ENCODE data around the gene SPAG4. TPM values are rescaled to one million over a fixed set of nuclear protein-coding genes. Genes with fewer than 3 reads are reported as not detected.

The SPAG4 gene
- total and polyA plus RNA-seq, 10 of the 15 experiments (the other 5 are each of a cell fraction or from before 2014, with no cell fraction given): 0.90 to 12.5 (median 2.4) TPM

DNA sequence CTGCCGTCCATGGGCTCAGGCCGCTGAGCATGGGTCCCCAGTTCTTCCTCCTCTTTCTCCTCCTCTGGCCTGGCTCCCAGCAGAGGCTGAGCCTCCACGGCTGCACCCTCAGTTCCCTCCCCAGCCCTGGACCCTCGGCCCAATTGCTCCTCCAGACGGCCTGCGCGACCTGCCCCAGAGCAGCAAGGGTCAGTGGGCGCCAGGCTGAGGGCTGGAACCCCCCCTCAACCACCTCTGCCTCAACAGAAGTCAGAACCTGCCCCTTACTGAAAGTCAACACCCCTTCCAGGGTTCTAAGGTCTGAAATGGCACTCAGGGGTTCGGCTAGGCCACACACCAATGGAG is 15.9 kb upstream of the SPAG4 start (continued):
- TF ChIP-seq LARP7 (IDR thresholded peaks at IDR 0.05) (no peak), E4F1 (IDR thresholded peaks at IDR 0.05; ENCODE audit: borderline replicate concordance, partially characterized antibody) (no peak)

GRCh38 chr20:35600176-35600992 is 15.2 kb upstream of the SPAG4 start:
- no peaks in the 10 kb centered on the region for H4K20me1 ChIP-seq (ENCODE audit: control insufficient read depth, insufficient read depth)
- intact Hi-C loops (cut with micrococcal nuclease; ENCODE audit: unreplicated experiment): loop anchor here (5.0 kb wide), 1 partner anchor 97 kb away; the partner anchor contains the start of genes NFS1 and ROMO1
- ChIA-PET CTCF (interaction anchor here (0.7 to 1.5 kb wide), 8 partner anchors 16 to 354 kb away, joined by 3 to 12 read pairs (median 3); partner anchors contain the start of genes SCAND1 and SPAG4), POLR2A (interaction anchor here (0.6 kb wide), 1 partner anchor 1196 kb away, joined by 3 read pairs; no protein-coding TSS in a partner anchor), SMC1A (ENCODE audit: uncharacterized antibody, unreplicated experiment) (interaction anchor here (1.1 kb wide), 1 partner anchor 172 kb away, joined by 3 read pairs; no protein-coding TSS in a partner anchor), RAD21 (ENCODE audit: unreplicated experiment) (interaction anchor here (0.6 to 1.5 kb wide), 7 partner anchors 11 to 353 kb away, joined by 3 to 11 read pairs (median 4); partner anchors contain the start of gene SPAG4)
- no peak overlapping the region for H3K9ac ChIP-seq (ENCODE audit: control insufficient read depth, insufficient read depth, low read length)
- no peak overlapping the region for H3K27ac ChIP-seq (ENCODE audit: control insufficient read depth, insufficient read depth)
- H2AFZ ChIP-seq (ENCODE audit: control insufficient read depth, low read depth, low read length): no peak overlapping the region
- H3K79me2 ChIP-seq (ENCODE audit: control insufficient read depth, insufficient read depth, low read length): no peaks in the 10 kb centered on the region
- no TSS peak for BruUV-seq (replicated peaks)
- no peaks in the 10 kb centered on the region for H3K36me3 ChIP-seq (ENCODE audit: control insufficient read depth in 2 of 2, insufficient read depth in 2 of 2, low read length in 1 of 2)
- H3K4me2 ChIP-seq (ENCODE audit: control insufficient read depth, insufficient read depth): peak overlapping the region; percentile 87
- FAIRE-seq: no peak
- peaks cover 9 to 11% of the 10 kb centered on the region in 2 experiments; a peak in 3 of 4 replicates for H3K27me3 ChIP-seq (replicated peaks in 1 of 2; ENCODE audit: control insufficient read depth in 2 of 2, insufficient read depth in 2 of 2, low read length in 1 of 2)
- in situ Hi-C loops (cut with MboI): no loop called here
- peak overlapping the region; percentile 57; the same call in 1 of the 2 replicates for H3K4me3 ChIP-seq
- WGBS (ENCODE audit: insufficient coverage, insufficient replicate concordance, low lambda C conversion rate, missing lambda C conversion rate): 40% methylated on average over 34 of the region's 34 CpGs
- DNase-seq (ENCODE audit: low read depth, low spot score): no peak
- no peak for ATAC-seq
- peaks cover 7% of the 10 kb centered on the region for H3K4me1 ChIP-seq (ENCODE audit: control insufficient read depth, insufficient read depth, low read length)
- no peaks in the 10 kb centered on the region for H3K9me3 ChIP-seq (replicated peaks; ENCODE audit: control insufficient read depth, insufficient read depth, low read length)
- TF ChIP-seq ATF3 (IDR thresholded peaks at IDR 0.05; ENCODE audit: borderline replicate concordance, extremely low read depth, low read depth, low read length) (no peak), IKZF2 (IDR thresholded peaks at IDR 0.05) (no peak), SREBF2 (IDR thresholded peaks at IDR 0.05; ENCODE audit: low read length) (no peak), KDM1A (IDR thresholded peaks at IDR 0.05; ENCODE audit: borderline replicate concordance) (no peak), ZZZ3 (IDR thresholded peaks at IDR 0.05; ENCODE audit: control insufficient read depth, insufficient read length, low read depth) (no peak), MTA2 (IDR thresholded peaks at IDR 0.05; ENCODE audit: low read depth) (no peak), SRF (IDR thresholded peaks at IDR 0.05; ENCODE audit: low read depth in 2 of 2, low read length in 2 of 2) (no peak), STAT1 (conservative IDR thresholded peaks at IDR 0.05) (no peak), STAT3 (IDR thresholded peaks at IDR 0.05; ENCODE audit: low read depth, low read length) (no peak)
- TF ChIP-seq, protein P1, sequence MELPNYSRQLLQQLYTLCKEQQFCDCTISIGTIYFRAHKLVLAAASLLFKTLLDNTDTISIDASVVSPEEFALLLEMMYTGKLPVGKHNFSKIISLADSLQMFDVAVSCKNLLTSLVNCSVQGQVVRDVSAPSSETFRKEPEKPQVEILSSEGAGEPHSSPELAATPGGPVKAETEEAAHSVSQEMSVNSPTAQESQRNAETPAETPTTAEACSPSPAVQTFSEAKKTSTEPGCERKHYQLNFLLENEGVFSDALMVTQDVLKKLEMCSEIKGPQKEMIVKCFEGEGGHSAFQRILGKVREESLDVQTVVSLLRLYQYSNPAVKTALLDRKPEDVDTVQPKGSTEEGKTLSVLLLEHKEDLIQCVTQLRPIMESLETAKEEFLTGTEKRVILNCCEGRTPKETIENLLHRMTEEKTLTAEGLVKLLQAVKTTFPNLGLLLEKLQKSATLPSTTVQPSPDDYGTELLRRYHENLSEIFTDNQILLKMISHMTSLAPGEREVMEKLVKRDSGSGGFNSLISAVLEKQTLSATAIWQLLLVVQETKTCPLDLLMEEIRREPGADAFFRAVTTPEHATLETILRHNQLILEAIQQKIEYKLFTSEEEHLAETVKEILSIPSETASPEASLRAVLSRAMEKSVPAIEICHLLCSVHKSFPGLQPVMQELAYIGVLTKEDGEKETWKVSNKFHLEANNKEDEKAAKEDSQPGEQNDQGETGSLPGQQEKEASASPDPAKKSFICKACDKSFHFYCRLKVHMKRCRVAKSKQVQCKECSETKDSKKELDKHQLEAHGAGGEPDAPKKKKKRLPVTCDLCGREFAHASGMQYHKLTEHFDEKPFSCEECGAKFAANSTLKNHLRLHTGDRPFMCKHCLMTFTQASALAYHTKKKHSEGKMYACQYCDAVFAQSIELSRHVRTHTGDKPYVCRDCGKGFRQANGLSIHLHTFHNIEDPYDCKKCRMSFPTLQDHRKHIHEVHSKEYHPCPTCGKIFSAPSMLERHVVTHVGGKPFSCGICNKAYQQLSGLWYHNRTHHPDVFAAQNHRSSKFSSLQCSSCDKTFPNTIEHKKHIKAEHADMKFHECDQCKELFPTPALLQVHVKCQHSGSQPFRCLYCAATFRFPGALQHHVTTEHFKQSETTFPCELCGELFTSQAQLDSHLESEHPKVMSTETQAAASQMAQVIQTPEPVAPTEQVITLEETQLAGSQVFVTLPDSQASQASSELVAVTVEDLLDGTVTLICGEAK (IDR thresholded peaks at IDR 0.05; ENCODE audit: borderline replicate concordance): no peak

Data from GM12878 (cell line).